HepG2 (cell line): ENCODE measurements around the gene PLA2R1. TPM values are rescaled to one million over a fixed set of nuclear protein-coding genes. Genes with fewer than 3 reads are reported as not detected.

ENCODE experiments used
- ATAC-seq: fragments of 200-7000 bp; cut with Tn5 transposase; 3 replicates; pipeline ENCODE4 v1.9.1; 2020; ENCODE audit warnings: mild to moderate bottlenecking, moderate library complexity
- BruUV-seq: library from RNA; stranded (reverse); fragments of 400-500 nt; replicated peaks from 2 replicates; lab custom pipeline; 2021; lab: Mats Ljungman, UMichigan
- CTCF ChIA-PET: fragments of 300-600 bp; formaldehyde crosslinking; extraction: SDS; loops from one replicate; lab custom pipeline; 2021; ENCODE audit warnings: low total read pairs, inconsistent platforms, low intra/inter-chr PET ratio; lab: Yijun Ruan, JAX
- POLR2A ChIA-PET: fragments of 350-600 bp; sonication (Branson Sonifier 250); formaldehyde crosslinking; loops from one replicate; lab custom pipeline; 2020; ENCODE audit warnings: antibody characterized with exemption, inconsistent platforms; lab: Yijun Ruan, JAX
- DNase-seq: peaks from one replicate; pipeline ENCODE4 v3.0.0-alpha.2; 2015; ENCODE audit warnings: low spot score
- FAIRE-seq: peaks from 3 replicates; lab custom pipeline; 2011; peaks lifted over from hg19 to GRCh38; lab: Jason Lieb, UNC
- H2AFZ ChIP-seq: one replicate; pipeline ENCODE4 v1.6.1; 2011; ENCODE audit warnings: low read length, inconsistent platforms
- H3K27ac ChIP-seq: fragments of 300-600 bp; 3 replicates; pipeline ENCODE4 v1.8.0; 2011; ENCODE audit warnings: mixed run types, mild to moderate bottlenecking, mixed read lengths, low read length, inconsistent platforms; ENCODE audit not compliant: insufficient read depth; ENCODE audit errors: extremely low read length
- H3K27me3 ChIP-seq, 2 experiments: fragments of 200-600 bp in 1 of 2; 2 replicates in 1 of 2; 3 replicates in 1 of 2; pipeline versions ENCODE4 v1.6.0 to v1.8.0; 2011; ENCODE audit warnings: low read length in 2 of 2, mild to moderate bottlenecking in 2 of 2, moderate library complexity in 2 of 2, inconsistent platforms in 1 of 2; ENCODE audit not compliant: insufficient read depth in 2 of 2, control insufficient read depth in 1 of 2
- H3K36me3 ChIP-seq, 2 experiments: fragments of 200-600 bp in 1 of 2; replicated peaks in 1 of 2; 2 replicates in 1 of 2; 3 replicates in 1 of 2; pipeline versions ENCODE4 v1.5.1 to v1.8.0; 2011; ENCODE audit warnings: low read length in 2 of 2, inconsistent platforms in 1 of 2; ENCODE audit not compliant: insufficient read depth in 2 of 2, control insufficient read depth in 1 of 2
- H3K4me1 ChIP-seq: 2 replicates; pipeline ENCODE4 v1.5.1; 2012; ENCODE audit warnings: low read length, inconsistent platforms; ENCODE audit not compliant: insufficient read depth
- H3K4me2 ChIP-seq: 2 replicates; pipeline ENCODE4 v1.6.0; 2011; ENCODE audit warnings: low read depth, low read length, inconsistent platforms
- H3K4me3 ChIP-seq, 3 experiments: fragments of 200-600 bp in 1 of 3; sonication (generic), shearing (Covaris generic) in 1 of 3; replicated peaks in 1 of 3; 2 replicates each; pipeline ENCODE4 v1.5.1; 2011 to 2016; ENCODE audit warnings: low read length in 3 of 3, inconsistent platforms in 2 of 3, low read depth in 2 of 3, mild to moderate bottlenecking in 2 of 3, control low read depth in 1 of 3, mixed read lengths in 1 of 3; ENCODE audit not compliant: insufficient read depth in 1 of 3
- H3K79me2 ChIP-seq: one replicate; pipeline ENCODE4 v1.6.1; 2011; ENCODE audit warnings: low read length, inconsistent platforms; ENCODE audit not compliant: insufficient read depth
- H3K9ac ChIP-seq: 2 replicates; pipeline ENCODE4 v1.6.0; 2011; ENCODE audit warnings: mild to moderate bottlenecking, low read depth, low read length, inconsistent platforms; ENCODE audit not compliant: insufficient read depth
- H3K9me3 ChIP-seq: 2 replicates; pipeline ENCODE4 v1.5.1; 2012; ENCODE audit warnings: mild to moderate bottlenecking, low read length
- H4K20me1 ChIP-seq: 2 replicates; pipeline ENCODE4 v1.6.0; 2011; ENCODE audit warnings: inconsistent platforms, mild to moderate bottlenecking, low read length, moderate library complexity; ENCODE audit not compliant: insufficient read depth
- POGZ ChIP-seq: sonication (generic); formaldehyde crosslinking; IDR thresholded peaks from 2 replicates; pipeline ENCODE4 v1.4.0; 2020; ENCODE audit warnings: mild to moderate bottlenecking, missing genetic modification reagents
- TRIM24 ChIP-seq: sonication (generic); formaldehyde crosslinking; IDR thresholded peaks from 2 replicates; pipeline ENCODE4 v1.8.0; 2022; ENCODE audit warnings: mild to moderate bottlenecking, missing genetic modification reagents
- WGBS: methylation state at CpG from one replicate; pipeline ENCODE4 v1.1.6; 2017; ENCODE audit warnings: low lambda C conversion rate; 5-methylcytosine and 5-hydroxymethylcytosine counted together
- in situ Hi-C: cut with HindIII; loops from 2 replicates; pipeline ENCODE4 v1.10.0; 2017; ENCODE audit warnings: low pct_unique_long_range_greater_than_20kb; ENCODE audit not compliant: extremely low pct_ligation_motif_present
- intact Hi-C: fragments of 100-400 bp; cut with micrococcal nuclease; formaldehyde crosslinking; loops from one replicate; pipeline ENCODE4 v1.10.0; 2022; ENCODE audit not compliant: unreplicated experiment
- polyA plus RNA-seq, 8 experiments: library from polyadenylated mRNA; depleted of rRNA in 3 of 8; stranded (reverse) in 7 of 8; unstranded in 1 of 8; fragments of >200 nt; fragmentation: Illumina TruSeq in 4 of 8; extraction: Trizol in 4 of 8; gene quantifications; 2 replicates each; pipeline versions ENCODE4 v1.2.1 to v1.2.3, GENCODE V29; 2011 to 2016; ENCODE audit warnings: low read depth in 4 of 8, missing spikeins in 1 of 8, mixed read lengths in 1 of 8; ENCODE audit not compliant: insufficient read depth in 1 of 8
- total RNA-seq, 5 experiments: library from RNA; depleted of rRNA; stranded (reverse); fragments of >200 nt; fragmentation: Illumina TruSeq; extraction: Trizol; gene quantifications; 2 replicates each; pipeline ENCODE4 v1.2.3, GENCODE V29; 2016; ENCODE audit warnings: low read depth in 1 of 5
- TF ChIP-seq, protein P1 (sequence below): fragments of 450-650 bp; IDR thresholded peaks from 2 replicates; pipeline ENCODE4 v1.6.1; 2016

PLA2R1 gene
- total and polyA plus RNA-seq, 2 of the 13 experiments (the other 11 are each of a cell fraction or from before 2014, with no cell fraction given) = not detected

DNA sequence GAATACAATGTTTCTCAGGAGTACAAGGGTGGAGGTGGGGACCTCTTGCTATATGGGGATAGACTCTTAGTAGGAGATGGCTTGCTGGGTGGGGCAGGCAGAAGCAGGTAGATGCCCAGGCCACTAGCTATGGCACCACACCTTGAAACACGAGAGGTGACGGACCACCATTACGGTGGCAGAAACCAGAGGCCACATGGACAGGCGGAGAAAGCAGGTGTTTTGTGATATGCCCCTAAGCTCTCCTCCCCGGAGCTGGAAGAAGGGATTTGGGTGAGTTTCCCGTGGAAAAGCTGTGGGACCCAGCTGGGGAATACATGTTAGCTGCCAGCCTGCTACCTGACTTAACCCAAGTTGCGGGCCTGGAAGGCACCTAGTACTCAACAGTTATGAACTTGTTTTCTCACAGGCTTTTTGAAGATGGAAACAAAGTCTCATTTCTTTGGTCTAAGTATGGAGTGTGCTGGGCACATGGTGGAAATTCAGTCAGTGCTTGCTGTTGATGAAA is 16.7 kb downstream of the PLA2R1 start:
- POLR2A ChIA-PET = no interaction called here
- no peak overlapping the region for H3K27ac ChIP-seq
- TF ChIP-seq TRIM24 = no peak
- TF ChIP-seq, protein P1, sequence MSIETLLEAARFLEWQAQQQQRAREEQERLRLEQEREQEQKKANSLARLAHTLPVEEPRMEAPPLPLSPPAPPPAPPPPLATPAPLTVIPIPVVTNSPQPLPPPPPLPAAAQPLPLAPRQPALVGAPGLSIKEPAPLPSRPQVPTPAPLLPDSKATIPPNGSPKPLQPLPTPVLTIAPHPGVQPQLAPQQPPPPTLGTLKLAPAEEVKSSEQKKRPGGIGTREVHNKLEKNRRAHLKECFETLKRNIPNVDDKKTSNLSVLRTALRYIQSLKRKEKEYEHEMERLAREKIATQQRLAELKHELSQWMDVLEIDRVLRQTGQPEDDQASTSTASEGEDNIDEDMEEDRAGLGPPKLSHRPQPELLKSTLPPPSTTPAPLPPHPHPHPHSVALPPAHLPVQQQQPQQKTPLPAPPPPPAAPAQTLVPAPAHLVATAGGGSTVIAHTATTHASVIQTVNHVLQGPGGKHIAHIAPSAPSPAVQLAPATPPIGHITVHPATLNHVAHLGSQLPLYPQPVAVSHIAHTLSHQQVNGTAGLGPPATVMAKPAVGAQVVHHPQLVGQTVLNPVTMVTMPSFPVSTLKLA = peak; percentile 91
- TF ChIP-seq, all 625 proteins: peak for 1
- Histone ChIP-seq H4K20me1 (no peaks in the 10 kb centered on the region), H3K4me2 (no peak overlapping the region), H3K27me3 (peaks cover 0 to 24% of the 10 kb centered on the region in 2 experiments; a peak in 2 of 5 replicates), H3K9ac (no peak overlapping the region), H3K79me2 (no peaks in the 10 kb centered on the region), H2AFZ (no peak overlapping the region), H3K4me1 (no peaks in the 10 kb centered on the region), H3K9me3 (no peaks in the 10 kb centered on the region), H3K36me3 (no peaks in the 10 kb centered on the region), H3K4me3 (no peak overlapping the region)
- in situ Hi-C loops = no loop called here
- DNase-seq (no peak), FAIRE-seq (no peak), ATAC-seq (no peak)
- CTCF ChIA-PET = no interaction called here
- intact Hi-C loops = loop anchor here (5.0 kb wide), 1 partner anchor 592 kb away; no protein-coding TSS in a partner anchor
- no TSS peak for BruUV-seq
- WGBS = 47% methylated on average over 7 of the region's 7 CpGs

DNA sequence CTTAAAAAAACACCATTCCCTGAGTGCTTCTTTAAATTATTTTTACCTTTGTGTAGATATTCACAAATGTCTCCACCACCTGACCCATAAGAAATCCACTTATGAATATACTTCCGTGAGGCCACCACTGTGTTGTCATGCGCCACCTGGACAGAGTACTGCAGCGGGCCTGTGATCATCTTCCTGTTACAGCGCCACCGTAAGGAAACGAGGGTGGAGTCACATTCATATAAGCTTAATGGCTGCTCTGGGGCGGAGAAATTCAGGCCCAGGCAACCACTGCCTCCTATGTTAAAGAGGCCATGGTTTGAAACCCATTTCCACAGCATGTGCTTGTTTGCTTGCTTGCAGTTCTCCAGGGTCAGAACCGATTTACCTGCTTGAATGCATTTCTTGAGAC is 17.7 kb downstream of the PLA2R1 start:
- H3K4me2 ChIP-seq = no peak overlapping the region
- H3K79me2 ChIP-seq = no peaks in the 10 kb centered on the region
- intact Hi-C loops (loop anchor here (5.0 kb wide), 1 partner anchor 593 kb away; no protein-coding TSS in a partner anchor), in situ Hi-C loops (no loop called here)
- CTCF ChIA-PET = no interaction called here
- no peaks in the 10 kb centered on the region for H4K20me1 ChIP-seq
- H3K27me3 ChIP-seq = peaks cover 0 to 24% of the 10 kb centered on the region in 2 experiments; a peak in 2 of 5 replicates
- no peak overlapping the region for H3K4me3 ChIP-seq
- H3K9me3 ChIP-seq = no peaks in the 10 kb centered on the region
- FAIRE-seq (no peak), ATAC-seq (no peak), DNase-seq (no peak)
- H3K27ac ChIP-seq = no peak overlapping the region
- 49% methylated on average over 8 of the region's 8 CpGs for WGBS
- no TSS peak for BruUV-seq
- POLR2A ChIA-PET = no interaction called here
- H3K9ac ChIP-seq = no peak overlapping the region
- no peaks in the 10 kb centered on the region for H3K4me1 ChIP-seq
- TF ChIP-seq POGZ (CRISPR knock-in tag) = no peak
- no peaks in the 10 kb centered on the region for H3K36me3 ChIP-seq
- no peak overlapping the region for H2AFZ ChIP-seq
